HG02678 (cell line): ENCODE results near the gene GALT.
"Not testable (repeated sequence)": the region's sequence is repeated elsewhere in the genome, so short reads cannot be mapped to it uniquely, and the experiment has no call there.

Experiments used
- ATAC-seq: cut with Tn5 transposase; IDR thresholded peaks from one replicate; pipeline ENCODE4 v1.9.1; 2021; ENCODE audit warnings: mild to moderate bottlenecking, moderate library complexity; ENCODE audit not compliant: unreplicated experiment

Gene GALT

DNA sequence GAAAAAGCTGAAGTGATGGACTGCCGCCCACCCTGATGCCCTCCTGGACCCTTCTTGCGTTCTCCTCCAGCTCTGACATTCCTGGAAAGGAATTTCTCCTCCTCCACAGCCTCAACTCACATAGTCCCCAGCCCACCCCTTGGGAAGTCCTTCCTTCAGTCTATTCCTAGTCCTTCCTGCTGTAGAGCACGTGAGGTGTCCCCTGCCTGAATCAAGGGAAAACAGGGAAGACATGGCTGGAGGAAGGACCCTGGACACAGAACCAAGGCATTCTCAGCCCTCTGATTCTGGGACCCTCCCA, 21.3 kb upstream of the GALT start:
- no peak for ATAC-seq

DNA sequence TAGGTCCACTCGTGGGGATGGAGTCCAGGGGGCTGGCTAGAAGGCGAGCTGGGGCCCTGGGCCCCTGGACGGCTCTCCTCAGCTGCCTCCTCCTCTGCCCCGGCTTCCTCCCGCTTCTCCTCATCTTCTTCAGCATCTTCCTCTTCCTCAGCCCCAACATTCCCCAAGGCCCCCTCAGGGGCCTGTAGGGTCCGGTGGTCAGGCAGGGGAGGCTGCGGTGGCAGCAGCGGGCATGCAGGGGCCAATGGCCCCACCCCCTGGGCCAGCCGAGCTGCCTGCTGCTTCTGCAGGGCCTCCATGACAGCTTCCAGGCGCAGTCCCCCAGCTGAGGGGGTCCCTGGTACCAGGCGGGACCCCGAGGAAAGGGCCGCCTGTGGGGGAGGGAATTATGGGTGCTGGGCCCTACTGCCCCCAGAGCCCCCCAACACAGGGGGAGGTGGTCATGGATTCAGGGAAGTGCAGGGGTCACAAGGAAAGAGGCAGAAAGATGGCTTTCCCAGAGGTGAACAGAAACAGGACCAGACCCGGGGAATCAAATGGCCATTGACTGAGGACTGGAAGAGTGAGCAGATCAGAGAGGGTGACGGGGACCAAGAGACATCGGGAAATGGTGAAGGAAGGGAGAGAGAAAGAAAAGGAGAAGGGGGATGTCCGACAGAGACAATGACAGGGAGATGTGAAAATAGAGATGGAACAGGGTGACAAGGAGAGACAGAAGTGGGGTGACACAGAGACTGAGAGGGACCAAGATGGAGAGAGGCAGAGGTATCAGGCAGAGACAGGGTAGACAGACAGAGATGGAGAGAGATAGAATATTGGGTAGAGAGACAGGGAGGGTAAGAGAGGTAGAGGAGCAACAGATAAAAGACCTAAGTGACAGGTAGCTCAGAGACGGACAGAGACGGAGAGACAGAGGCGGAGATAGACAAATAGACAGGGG, 18.5 kb upstream of the GALT start:
- ATAC-seq = no peak

DNA sequence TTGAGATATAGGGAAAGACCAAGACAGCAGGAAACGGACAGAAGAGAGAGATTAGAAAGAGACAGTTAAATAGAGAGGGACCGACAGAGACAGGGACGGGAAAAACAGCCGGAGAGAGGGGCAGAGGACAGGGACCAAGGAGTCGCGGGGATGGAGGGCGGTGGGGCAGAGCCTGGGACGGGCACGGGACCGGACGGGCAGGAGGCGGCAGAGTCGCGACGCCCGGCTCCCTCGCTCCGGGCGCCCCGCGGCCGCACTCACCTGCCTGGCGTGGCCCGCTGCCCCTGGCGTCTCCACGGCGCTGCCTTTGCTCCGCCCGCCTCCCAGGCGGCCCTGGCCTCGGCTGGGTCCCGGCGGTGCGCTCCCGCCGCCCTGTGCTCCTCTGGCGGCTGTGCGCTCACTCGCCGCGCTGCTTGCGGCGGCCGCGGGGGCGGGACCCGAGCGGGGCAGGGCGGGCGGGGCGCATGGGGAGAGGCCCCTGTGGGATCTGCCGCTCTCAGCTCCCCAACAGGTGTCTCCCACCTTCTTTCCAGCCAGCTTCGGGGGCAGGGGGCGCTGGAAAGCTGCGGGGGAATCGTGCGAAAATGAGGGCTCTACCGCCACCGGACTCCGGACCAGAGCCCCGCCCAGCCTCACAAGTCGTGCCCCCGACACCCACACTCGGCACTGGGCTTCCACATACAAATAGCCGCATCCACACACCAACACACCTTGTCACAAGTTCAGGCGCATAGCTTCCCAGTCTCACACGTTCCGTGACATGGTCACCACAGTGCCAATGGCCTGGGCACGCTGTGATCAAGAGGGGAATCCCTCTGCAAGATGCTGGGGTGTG, 17.6 kb upstream of the GALT start, which contains the start of gene ARID3C:
Gene ARID3C (minus strand): TSS at position 411 of the 835 bp plus-strand sequence. CDS start 1,052 bp downstream, outside the sequence.
- no peak for ATAC-seq

DNA sequence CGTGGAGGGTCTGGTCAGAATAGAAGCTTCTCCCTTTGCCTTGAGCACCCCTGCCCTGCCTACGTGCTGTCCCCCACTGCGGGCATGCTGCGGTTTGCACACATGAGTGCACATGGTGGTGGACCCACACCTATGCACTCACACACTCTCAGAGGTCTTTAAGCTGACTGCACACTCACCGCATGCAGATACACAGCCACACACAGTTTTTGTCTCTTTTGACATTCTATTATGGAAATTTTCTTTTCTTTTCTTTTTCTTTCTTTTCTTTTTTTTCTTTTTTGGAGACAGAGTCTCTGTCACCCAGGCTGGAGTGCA, 17.0 kb upstream of the GALT start:
- no peak for ATAC-seq

DNA sequence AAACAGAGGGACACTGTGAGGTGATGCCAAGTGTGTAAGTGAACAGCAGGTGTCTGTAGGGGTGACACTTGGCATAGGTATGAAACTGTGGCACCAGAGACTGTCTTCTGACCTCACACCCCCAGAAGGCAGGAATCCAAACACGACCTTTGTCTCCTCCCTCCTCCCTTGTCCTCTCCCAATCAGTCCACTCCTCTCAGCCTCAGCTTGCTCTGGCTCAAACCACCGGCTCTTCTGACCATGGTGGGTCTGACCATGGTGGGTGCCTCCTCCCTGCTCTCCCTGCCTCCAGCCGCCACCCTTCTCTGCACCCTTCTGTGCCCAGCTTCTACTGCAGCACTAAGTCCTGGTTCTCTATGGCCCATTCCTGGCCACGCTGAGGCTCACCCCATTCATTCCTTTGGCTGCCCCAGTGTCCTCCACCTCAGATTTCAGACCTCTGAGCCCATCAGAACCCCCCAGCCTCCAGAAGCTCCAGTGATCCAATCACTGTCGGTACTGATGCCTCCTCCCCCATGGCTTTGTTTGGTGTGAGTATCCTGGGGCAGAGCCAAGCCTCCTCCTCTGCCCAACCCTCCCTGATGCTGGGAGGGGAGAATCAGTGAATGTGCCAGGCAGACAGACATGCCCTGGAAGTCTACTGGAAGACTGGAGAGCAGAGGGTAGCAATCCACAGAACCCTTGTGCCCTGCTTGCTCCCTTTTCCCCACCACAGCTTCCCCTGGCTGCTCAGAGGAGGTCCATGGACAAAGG, 15.9 kb upstream of the GALT start:
- no peak for ATAC-seq

DNA sequence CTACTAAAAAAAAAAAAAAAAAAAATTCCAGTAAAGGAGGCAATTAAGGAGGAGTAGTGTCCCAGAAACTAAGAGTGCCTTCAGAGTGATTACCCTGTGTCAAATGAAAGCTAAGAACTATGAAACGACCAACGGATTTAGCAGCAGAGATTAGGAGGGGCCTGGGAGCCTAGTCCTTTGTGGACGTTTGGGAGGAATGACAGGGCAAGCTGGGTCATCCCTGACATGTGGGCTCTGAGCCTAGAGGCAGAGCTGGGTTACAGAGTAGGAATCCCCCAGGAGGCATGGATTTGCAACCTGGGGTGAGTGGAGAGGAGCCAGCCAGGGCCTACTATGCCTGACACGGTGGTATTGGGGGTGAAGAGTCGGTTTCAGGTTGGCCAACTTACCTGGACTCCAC, 13.3 kb upstream of the GALT start:
- ATAC-seq = no peak

DNA sequence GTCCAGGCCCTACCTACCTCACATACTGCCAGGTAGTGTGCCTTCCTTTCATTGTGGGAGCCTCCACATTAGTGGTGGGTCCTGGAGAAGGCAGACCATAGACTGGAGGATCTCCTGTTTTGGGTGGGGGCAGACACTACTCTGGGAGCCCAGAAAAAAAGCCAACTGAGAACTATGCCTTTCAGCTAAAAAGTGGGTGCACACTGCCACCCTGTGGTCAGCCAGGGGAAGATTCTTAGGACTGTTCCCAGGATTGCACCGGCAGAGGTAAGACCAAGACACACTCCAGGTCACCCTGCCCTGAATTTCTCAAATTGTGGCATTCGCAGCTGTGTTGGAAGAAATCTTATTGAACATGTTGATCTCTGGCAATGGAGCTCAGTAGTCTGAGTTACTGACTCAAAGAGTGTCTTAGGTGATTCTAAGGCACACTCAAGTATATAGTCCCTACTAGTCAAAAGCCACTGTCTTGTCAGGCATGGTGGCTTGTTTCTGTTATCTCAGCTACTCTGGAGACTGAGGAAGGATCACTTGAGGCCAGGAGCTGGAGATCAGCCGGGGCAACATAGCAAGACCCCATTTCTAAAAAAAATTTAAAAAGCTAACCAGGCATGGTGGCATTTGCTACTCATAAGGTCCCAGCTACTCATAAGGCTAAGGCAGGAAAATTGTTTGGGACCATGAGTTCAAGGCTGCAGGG, 12.5 kb upstream of the GALT start:
- no peak for ATAC-seq

DNA sequence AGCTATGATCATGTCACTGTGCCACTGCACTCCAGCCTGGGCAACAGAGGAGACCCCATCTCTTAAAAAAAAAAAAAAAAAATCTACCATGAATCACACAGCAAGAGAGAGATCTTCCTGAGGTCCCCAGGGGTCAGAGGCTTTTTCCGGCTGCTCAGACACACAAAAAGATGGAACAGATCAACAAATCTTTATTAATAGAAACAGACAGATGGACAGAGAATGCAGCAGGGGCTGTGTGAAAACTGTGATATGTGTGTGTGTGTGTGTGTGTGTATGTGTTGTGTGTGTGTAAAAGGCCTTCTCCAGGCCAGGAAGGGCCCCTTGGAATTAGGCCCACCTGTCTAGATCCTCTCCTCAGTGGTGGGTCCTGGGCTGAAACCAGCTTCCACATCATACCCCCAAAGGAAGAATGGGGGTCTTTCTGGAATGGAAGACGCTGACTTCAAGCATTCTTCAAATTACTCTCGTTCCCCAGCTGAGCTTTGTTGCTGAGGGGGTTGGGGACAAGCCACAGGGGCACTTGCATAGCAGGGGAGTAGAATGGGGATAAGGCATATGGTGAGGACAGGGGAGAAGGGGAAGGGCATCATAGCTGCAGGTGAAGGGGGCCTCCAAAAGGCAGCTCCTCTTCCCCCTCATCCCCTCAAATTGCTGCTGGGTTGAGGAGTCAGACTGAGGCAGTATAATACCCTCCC, 11.8 kb upstream of the GALT start:
- no peak for ATAC-seq

DNA sequence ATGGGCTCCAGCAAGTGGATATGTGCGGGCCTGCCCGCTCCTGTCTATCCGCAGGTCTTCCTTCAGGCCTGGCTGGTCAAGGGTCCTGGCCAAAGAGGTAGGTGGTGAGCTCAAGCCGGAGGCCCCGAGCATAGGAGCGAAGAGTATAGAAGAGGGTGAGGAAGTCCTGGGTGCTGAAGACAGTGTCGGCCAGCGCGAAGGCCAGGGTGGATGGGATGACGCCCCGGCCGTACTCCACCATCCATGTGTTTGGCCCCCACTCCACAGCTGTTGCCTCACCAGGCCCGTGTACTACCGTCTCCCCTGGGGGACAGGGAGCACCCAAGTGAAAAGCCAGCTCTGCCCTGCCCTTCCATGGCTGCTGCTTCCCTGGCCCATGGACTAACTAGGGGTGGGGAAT, 10.9 kb upstream of the GALT start:
- no peak for ATAC-seq

DNA sequence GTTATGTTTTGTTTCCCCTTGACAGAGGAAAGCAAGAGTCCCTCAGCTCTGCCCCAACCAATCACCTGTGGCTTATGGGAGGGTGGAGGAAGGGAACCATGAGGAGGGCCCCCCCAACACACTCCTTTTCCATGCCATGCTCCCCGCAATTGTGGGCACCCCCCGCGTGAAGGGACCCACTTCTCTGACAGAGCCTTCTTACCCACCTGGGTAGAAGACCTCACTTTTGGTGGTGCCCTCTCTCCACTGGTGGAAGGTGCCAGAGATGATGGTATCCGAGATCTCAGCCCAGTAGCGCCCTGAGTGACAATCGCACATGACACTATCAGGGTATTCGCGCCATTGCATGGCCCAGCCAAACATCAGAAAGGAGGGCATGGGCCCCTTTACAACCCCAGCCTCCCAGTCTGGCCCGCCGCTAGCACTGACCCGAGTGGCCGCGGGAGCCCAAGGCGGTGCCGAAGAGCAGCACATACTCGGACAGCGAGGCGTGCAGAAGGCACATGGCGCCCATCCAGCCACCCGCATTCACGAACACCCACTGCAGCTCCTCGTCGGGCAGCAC, 9.6 kb upstream of the GALT start:
- ATAC-seq = no peak

DNA sequence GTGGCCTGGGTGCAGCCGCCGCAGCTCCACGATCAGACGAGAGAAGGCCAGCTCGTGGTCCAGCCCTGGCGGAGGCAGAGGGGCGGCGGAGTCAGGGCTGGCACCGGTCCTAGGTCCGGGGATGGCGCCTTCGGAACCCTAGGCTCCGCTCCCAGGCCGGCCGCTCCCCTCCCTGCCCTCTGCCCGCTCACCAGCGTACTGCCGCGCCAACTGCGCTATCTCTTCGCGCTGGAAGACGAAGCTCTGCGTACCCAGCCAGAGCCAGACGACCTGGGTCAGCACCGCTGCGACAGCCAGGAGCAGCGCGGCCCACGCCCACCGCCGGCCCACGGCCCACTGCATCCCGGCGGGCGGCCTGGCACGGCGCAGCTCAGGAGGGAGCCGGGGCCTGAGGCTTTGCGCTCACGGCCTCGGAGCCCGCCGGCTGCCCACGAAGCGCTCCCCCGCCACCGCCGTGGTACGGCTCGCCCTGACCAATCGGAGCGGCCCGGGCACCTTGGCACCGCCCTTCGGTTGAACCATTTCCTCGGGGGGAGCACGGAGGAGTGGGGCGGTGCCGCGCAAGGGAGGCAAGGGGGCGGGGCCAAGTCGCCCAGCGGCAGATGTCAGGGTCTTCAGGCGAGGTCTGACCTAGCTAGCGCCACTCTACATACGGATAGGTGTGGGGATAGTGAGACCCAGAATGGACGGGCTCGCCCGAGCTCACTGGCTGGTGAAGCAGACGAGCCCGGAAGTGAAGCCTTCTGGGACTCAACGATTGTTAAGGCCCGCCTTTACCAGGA, 8.9 kb upstream of the GALT start, which contains the start of gene SIGMAR1:
Gene SIGMAR1 (minus strand): TSS at position 432 of the 782 bp plus-strand sequence. CDS start 90 bp downstream, at position 342.
- peak; percentile 90 for ATAC-seq

DNA sequence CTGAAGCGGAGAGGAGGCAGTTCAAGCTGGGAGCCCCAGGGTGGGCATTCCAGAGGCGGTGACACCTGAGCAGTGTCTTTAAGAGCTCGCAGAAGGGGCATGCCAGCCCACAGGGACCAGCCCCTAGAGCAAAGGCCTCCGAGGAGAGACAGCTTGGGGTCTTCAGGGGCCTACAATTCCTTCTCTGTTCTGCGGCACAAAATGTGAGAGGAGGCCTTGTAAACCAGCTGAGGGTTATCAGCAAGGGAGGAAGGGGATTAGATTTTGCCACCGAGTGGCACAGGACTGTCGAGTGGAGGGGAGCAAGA, 8.4 kb upstream of the GALT start:
- ATAC-seq = no peak

DNA sequence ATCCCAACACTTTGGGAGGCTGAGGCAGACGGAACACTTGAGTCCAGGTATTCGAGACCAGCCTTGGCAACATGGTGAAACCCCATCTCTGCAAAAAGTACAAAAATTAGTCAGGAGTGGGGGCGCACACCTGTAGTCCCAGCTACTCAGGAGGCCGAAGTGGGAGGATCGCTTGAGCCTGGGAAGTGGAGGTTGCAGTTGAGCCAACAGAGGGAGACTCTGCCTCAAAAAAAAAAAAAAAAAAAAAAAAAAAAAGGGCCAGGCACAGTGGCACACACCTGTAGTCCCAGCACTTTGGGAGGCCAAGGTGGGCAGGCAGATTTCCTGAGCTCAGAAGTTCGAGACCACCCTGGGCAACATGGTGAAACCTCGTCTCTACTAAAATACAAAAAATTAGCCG, 7.2 kb upstream of the GALT start:
- ATAC-seq = not testable (repeated sequence)

DNA sequence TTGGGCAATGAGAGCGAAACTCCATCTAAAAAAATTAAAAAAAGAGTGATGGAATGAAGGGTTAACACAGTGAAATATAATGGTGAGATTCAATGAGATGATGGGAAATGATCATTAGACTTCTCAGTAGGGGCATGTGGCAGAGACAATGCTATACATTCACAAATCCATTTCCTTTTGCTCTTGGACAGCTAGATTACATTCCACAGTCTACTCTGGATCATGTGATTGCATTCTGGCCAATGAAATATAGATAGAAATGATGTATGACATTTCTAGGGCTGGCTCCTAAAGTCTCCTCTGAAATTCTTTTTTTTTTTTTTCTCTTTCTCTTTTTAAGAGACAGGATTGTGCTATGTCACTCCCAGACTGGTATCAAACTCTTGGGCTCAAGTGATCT, 3.8 kb upstream of the GALT start:
- ATAC-seq = no peak

DNA sequence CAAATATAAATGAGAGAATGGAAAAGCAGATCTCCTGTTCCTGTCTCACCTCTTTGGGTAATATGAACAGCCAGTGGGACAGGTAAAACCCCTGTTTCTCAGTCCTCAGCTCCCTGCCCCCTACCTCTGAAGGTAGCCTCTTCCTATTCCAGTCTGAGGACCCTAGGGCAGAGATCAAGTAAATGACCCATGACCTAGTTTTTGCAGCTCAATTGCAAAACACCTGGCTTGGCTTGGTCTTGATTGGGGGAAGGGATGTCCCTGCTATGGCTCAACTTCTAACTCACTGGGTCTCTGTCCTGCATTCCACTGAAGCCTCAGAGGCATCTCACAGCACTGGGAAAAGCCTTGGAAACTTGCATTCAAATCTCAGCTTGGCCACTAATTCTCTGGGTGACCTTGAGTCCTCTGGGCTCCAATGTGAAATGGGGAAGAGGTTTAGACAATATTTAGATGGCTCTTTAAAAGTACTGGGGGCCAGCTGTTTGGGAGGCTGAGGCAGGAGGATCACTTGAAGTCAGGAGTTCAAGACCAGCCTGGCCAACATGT, 1.6 kb upstream of the GALT start:
- ATAC-seq = no peak

DNA sequence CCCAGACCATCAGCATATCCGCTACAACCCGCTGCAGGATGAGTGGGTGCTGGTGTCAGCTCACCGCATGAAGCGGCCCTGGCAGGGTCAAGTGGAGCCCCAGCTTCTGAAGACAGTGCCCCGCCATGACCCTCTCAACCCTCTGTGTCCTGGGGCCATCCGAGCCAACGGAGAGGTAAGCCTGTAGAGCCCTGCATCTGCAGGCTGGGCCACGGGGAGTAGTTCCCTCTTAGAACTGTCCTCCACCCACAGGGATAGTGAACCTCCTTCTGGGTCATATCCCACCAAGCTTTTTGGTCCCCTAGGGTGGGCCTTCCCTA, 569 bp downstream of the GALT start:
- ATAC-seq = no peak

DNA sequence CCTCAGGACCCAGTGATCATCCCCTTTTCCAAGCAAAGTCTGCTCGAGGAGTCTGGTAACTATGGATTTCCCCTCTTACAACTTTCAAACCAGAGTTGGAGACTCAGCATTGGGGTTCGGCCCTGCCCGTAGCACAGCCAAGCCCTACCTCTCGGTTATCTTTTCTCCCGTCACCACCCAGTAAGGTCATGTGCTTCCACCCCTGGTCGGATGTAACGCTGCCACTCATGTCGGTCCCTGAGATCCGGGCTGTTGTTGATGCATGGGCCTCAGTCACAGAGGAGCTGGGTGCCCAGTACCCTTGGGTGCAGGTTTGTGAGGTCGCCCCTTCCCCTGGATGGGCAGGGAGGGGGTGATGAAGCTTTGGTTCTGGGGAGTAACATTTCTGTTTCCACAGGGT, 1.2 kb downstream of the GALT start:
- ATAC-seq = no peak

DNA sequence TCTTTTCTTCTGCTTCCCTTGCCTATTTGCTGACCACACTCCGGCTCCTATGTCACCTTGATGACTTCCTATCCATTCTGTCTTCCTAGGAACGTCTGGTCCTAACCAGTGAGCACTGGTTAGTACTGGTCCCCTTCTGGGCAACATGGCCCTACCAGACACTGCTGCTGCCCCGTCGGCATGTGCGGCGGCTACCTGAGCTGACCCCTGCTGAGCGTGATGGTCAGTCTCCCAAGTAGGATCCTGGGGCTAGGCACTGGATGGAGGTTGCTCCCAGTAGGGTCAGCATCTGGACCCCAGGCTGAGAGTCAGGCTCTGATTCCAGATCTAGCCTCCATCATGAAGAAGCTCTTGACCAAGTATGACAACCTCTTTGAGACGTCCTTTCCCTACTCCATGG, 2.2 kb downstream of the GALT start:
- ATAC-seq = no peak

DNA sequence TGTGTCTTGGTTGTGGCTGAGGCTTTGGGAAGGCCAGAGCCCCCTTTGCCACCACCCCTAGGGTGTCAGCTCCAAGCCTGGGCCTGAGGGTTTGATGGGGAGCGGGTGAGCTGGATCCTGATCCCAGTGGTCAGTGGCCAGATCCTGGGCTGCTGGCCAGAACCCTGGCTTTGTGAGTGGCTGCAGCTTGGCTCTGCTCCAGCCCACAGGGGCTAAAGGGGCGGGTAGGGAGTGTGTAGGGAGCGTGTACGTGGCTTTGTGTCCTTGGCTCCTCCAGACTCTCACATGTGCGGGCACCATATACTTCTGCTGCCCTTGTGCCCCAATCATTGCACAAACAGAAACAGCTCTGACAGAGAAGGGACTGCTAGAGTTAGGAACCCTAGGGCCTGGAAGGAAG, 4.3 kb downstream of the GALT start:
- no peak for ATAC-seq
